ENCODE results near the gene ATOH8. TPM values are rescaled to one million over a fixed set of nuclear protein-coding genes. Genes with fewer than 3 reads are reported as not detected.

ATOH8 gene
- total and polyA plus RNA-seq, 10 of the 15 experiments (the other 5 are each of a cell fraction or from before 2014, with no cell fraction given): 0.03 to 0.60 TPM; not detected in 8

- SMC1A ChIA-PET (ENCODE audit: uncharacterized antibody, unreplicated experiment): no interaction called here
- WGBS (ENCODE audit: insufficient coverage, insufficient replicate concordance, low lambda C conversion rate, missing lambda C conversion rate): 28% methylated on average over 3 of the region's 3 CpGs
- POLR2A ChIA-PET: no interaction called here
- H3K4me1 ChIP-seq (ENCODE audit: control insufficient read depth, insufficient read depth, low read length): no peaks in the 10 kb centered on the region
- no peak overlapping the region for H3K4me2 ChIP-seq (ENCODE audit: control insufficient read depth, insufficient read depth)
- H3K9ac ChIP-seq (ENCODE audit: control insufficient read depth, insufficient read depth, low read length): no peak overlapping the region
- H3K36me3 ChIP-seq (ENCODE audit: control insufficient read depth in 2 of 2, insufficient read depth in 2 of 2, low read length in 1 of 2): no peaks in the 10 kb centered on the region
- no peaks in the 10 kb centered on the region for H3K9me3 ChIP-seq (replicated peaks; ENCODE audit: control insufficient read depth, insufficient read depth, low read length)
- no peaks in the 10 kb centered on the region for H4K20me1 ChIP-seq (ENCODE audit: control insufficient read depth, insufficient read depth)
- DNase-seq (ENCODE audit: low read depth, low spot score) (no peak), FAIRE-seq (no peak), ATAC-seq (no peak)
- in situ Hi-C loops (cut with MboI) (no loop called here), intact Hi-C loops (cut with micrococcal nuclease; ENCODE audit: unreplicated experiment) (no loop called here)
- no peak overlapping the region for H2AFZ ChIP-seq (ENCODE audit: control insufficient read depth, low read depth, low read length)
- H3K27ac ChIP-seq (ENCODE audit: control insufficient read depth, insufficient read depth): no peak overlapping the region
- H3K4me3 ChIP-seq: no peak overlapping the region
- no TSS peak for BruUV-seq (replicated peaks)
- TF ChIP-seq EZH2 (IDR thresholded peaks at IDR 0.05; ENCODE audit: borderline replicate concordance, control insufficient read depth, low read depth, low read length) (no peak), MYC (IDR thresholded peaks at IDR 0.05; ENCODE audit: insufficient read depth, insufficient read length, insufficient replicate concordance, low read length, severe bottlenecking) (no peak), EGR1 (IDR thresholded peaks at IDR 0.05; ENCODE audit: borderline replicate concordance in 1 of 2, low read depth in 2 of 2, low read length in 2 of 2) (no peak), GATAD2B (conservative IDR thresholded peaks at IDR 0.05; ENCODE audit: low read depth) (no peak), MTA2 (IDR thresholded peaks at IDR 0.05; ENCODE audit: low read depth) (no peak), CREM (IDR thresholded peaks at IDR 0.05; ENCODE audit: low read depth) (no peak), MYB (IDR thresholded peaks at IDR 0.05; ENCODE audit: borderline replicate concordance, low read depth, low read length) (no peak), SIN3A (IDR thresholded peaks at IDR 0.05; ENCODE audit: low read depth, low read length) (no peak)
- CTCF ChIA-PET: interaction anchor here (1.0 to 1.4 kb wide), 2 partner anchors 65 to 74 kb away, joined by 3 to 4 read pairs; no protein-coding TSS in a partner anchor
- H3K27me3 ChIP-seq (replicated peaks in 1 of 2; ENCODE audit: control insufficient read depth in 2 of 2, insufficient read depth in 2 of 2, low read length in 1 of 2): peaks cover 4 to 8% of the 10 kb centered on the region in 2 experiments; a peak in 3 of 4 replicates
- RAD21 ChIA-PET (ENCODE audit: unreplicated experiment): no interaction called here
- H3K79me2 ChIP-seq (ENCODE audit: control insufficient read depth, insufficient read depth, low read length): no peaks in the 10 kb centered on the region
These were observed 40.2 kb downstream of the ATOH8 start for GRCh38 chr2:85794038-85794441.
